HG02943 (cell line): ENCODE measurements around the gene RBM28.

ENCODE experiments used
- ATAC-seq: cut with Tn5 transposase; IDR thresholded peaks from one replicate; pipeline ENCODE4 v1.9.1; 2021; ENCODE audit warnings: mild to moderate bottlenecking, low read depth, moderate library complexity; ENCODE audit not compliant: unreplicated experiment

RBM28 gene

GRCh38 chr7:128350708-128351295 is 7.1 kb upstream of the RBM28 start:
- ATAC-seq: no peak

GRCh38 chr7:128349466-128349825 is 5.7 kb upstream of the RBM28 start:
- ATAC-seq: no peak

GRCh38 chr7:128347647-128348097 is 4.0 kb upstream of the RBM28 start:
- ATAC-seq: no peak

GRCh38 chr7:128344431-128344774 is 695 bp upstream of the RBM28 start:
- ATAC-seq: no peak

- ATAC-seq: no peak
Measured at GRCh38 chr7:128341733-128342132, 2.0 kb downstream of the RBM28 start.

- ATAC-seq: no peak
Measured at GRCh38 chr7:128335730-128336129, 8.0 kb downstream of the RBM28 start.

GRCh38 chr7:128324368-128324680 is 19.4 kb downstream of the RBM28 start:
- ATAC-seq: no peak

- no peak for ATAC-seq
Measured at GRCh38 chr7:128323459-128324367, 20.0 kb downstream of the RBM28 start.

GRCh38 chr7:128323040-128323439 is 20.7 kb downstream of the RBM28 start:
- ATAC-seq: no peak

GRCh38 chr7:128322040-128322643 is 21.6 kb downstream of the RBM28 start:
- no peak for ATAC-seq

GRCh38 chr7:128321044-128321422 is 22.7 kb downstream of the RBM28 start:
- ATAC-seq: no peak

GRCh38 chr7:128318691-128319090 is 25.0 kb downstream of the RBM28 start:
- ATAC-seq: no peak

- no peak for ATAC-seq
Measured at GRCh38 chr7:128311013-128311412, 32.7 kb downstream of the RBM28 start.

GRCh38 chr7:128310499-128310898 is 33.2 kb downstream of the RBM28 start:
- no peak for ATAC-seq

GRCh38 chr7:128309976-128310375 is 33.7 kb downstream of the RBM28 start:
- no peak for ATAC-seq

GRCh38 chr7:128309124-128309523 is 34.6 kb downstream of the RBM28 start:
- ATAC-seq: no peak

GRCh38 chr7:128307061-128307460 is 36.6 kb downstream of the RBM28 start:
- ATAC-seq: no peak

GRCh38 chr7:128304212-128304611 is 39.5 kb downstream of the RBM28 start:
- no peak for ATAC-seq

- no peak for ATAC-seq
Measured at GRCh38 chr7:128303643-128304042, 40.1 kb downstream of the RBM28 start.

- ATAC-seq: no peak
Measured at GRCh38 chr7:128303133-128303532, 40.6 kb downstream of the RBM28 start.

GRCh38 chr7:128302139-128302538 is 41.6 kb downstream of the RBM28 start:
- ATAC-seq: no peak

- no peak for ATAC-seq
Measured at GRCh38 chr7:128299109-128299607, 44.5 kb downstream of the RBM28 start.
